HepG2 (cell line): ENCODE measurements around the gene TRIM9. TPM values are rescaled to one million over a fixed set of nuclear protein-coding genes. Genes with fewer than 3 reads are reported as not detected.

Experiments
- ATAC-seq: fragments of 200-7000 bp; cut with Tn5 transposase; 3 replicates; pipeline ENCODE4 v1.9.1; 2020; ENCODE audit warnings: mild to moderate bottlenecking, moderate library complexity
- BruUV-seq: library from RNA; stranded (reverse); fragments of 400-500 nt; replicated peaks from 2 replicates; lab custom pipeline; 2021; lab: Mats Ljungman, UMichigan
- CTCF ChIA-PET: fragments of 300-600 bp; formaldehyde crosslinking; extraction: SDS; loops from one replicate; lab custom pipeline; 2021; ENCODE audit warnings: low total read pairs, inconsistent platforms, low intra/inter-chr PET ratio; lab: Yijun Ruan, JAX
- POLR2A ChIA-PET: fragments of 350-600 bp; sonication (Branson Sonifier 250); formaldehyde crosslinking; loops from one replicate; lab custom pipeline; 2020; ENCODE audit warnings: antibody characterized with exemption, inconsistent platforms; lab: Yijun Ruan, JAX
- DNase-seq: peaks from one replicate; pipeline ENCODE4 v3.0.0-alpha.2; 2015; ENCODE audit warnings: low spot score
- FAIRE-seq: peaks from 3 replicates; lab custom pipeline; 2011; peaks lifted over from hg19 to GRCh38; lab: Jason Lieb, UNC
- H2AFZ ChIP-seq: one replicate; pipeline ENCODE4 v1.6.1; 2011; ENCODE audit warnings: low read length, inconsistent platforms
- H3K27ac ChIP-seq: fragments of 300-600 bp; 3 replicates; pipeline ENCODE4 v1.8.0; 2011; ENCODE audit warnings: mixed run types, mild to moderate bottlenecking, mixed read lengths, low read length, inconsistent platforms; ENCODE audit not compliant: insufficient read depth; ENCODE audit errors: extremely low read length
- H3K27me3 ChIP-seq, 2 experiments: fragments of 200-600 bp in 1 of 2; 2 replicates in 1 of 2; 3 replicates in 1 of 2; pipeline versions ENCODE4 v1.6.0 to v1.8.0; 2011; ENCODE audit warnings: low read length in 2 of 2, mild to moderate bottlenecking in 2 of 2, moderate library complexity in 2 of 2, inconsistent platforms in 1 of 2; ENCODE audit not compliant: insufficient read depth in 2 of 2, control insufficient read depth in 1 of 2
- H3K36me3 ChIP-seq, 2 experiments: fragments of 200-600 bp in 1 of 2; replicated peaks in 1 of 2; 2 replicates in 1 of 2; 3 replicates in 1 of 2; pipeline versions ENCODE4 v1.5.1 to v1.8.0; 2011; ENCODE audit warnings: low read length in 2 of 2, inconsistent platforms in 1 of 2; ENCODE audit not compliant: insufficient read depth in 2 of 2, control insufficient read depth in 1 of 2
- H3K4me1 ChIP-seq: 2 replicates; pipeline ENCODE4 v1.5.1; 2012; ENCODE audit warnings: low read length, inconsistent platforms; ENCODE audit not compliant: insufficient read depth
- H3K4me2 ChIP-seq: 2 replicates; pipeline ENCODE4 v1.6.0; 2011; ENCODE audit warnings: low read depth, low read length, inconsistent platforms
- H3K4me3 ChIP-seq, 3 experiments: fragments of 200-600 bp in 1 of 3; sonication (generic), shearing (Covaris generic) in 1 of 3; replicated peaks in 1 of 3; 2 replicates each; pipeline ENCODE4 v1.5.1; 2011 to 2016; ENCODE audit warnings: low read length in 3 of 3, inconsistent platforms in 2 of 3, low read depth in 2 of 3, mild to moderate bottlenecking in 2 of 3, control low read depth in 1 of 3, mixed read lengths in 1 of 3; ENCODE audit not compliant: insufficient read depth in 1 of 3
- H3K79me2 ChIP-seq: one replicate; pipeline ENCODE4 v1.6.1; 2011; ENCODE audit warnings: low read length, inconsistent platforms; ENCODE audit not compliant: insufficient read depth
- H3K9ac ChIP-seq: 2 replicates; pipeline ENCODE4 v1.6.0; 2011; ENCODE audit warnings: mild to moderate bottlenecking, low read depth, low read length, inconsistent platforms; ENCODE audit not compliant: insufficient read depth
- H3K9me3 ChIP-seq: 2 replicates; pipeline ENCODE4 v1.5.1; 2012; ENCODE audit warnings: mild to moderate bottlenecking, low read length
- H4K20me1 ChIP-seq: 2 replicates; pipeline ENCODE4 v1.6.0; 2011; ENCODE audit warnings: inconsistent platforms, mild to moderate bottlenecking, low read length, moderate library complexity; ENCODE audit not compliant: insufficient read depth
- CEBPG ChIP-seq: IDR thresholded peaks from 2 replicates; pipeline ENCODE4 v1.6.1; 2016
- FOXK1 ChIP-seq: sonication (generic); formaldehyde crosslinking; IDR thresholded peaks from 2 replicates; pipeline ENCODE4 v1.4.0; 2020; ENCODE audit warnings: low read depth, missing genetic modification reagents, borderline replicate concordance
- HIC2 ChIP-seq: sonication (generic); formaldehyde crosslinking; IDR thresholded peaks from 2 replicates; pipeline ENCODE4 v1.9.0; 2022; ENCODE audit warnings: low read depth, missing genetic modification reagents
- MLXIP ChIP-seq: sonication (generic); formaldehyde crosslinking; IDR thresholded peaks from 2 replicates; pipeline ENCODE4 v1.9.0; 2021; ENCODE audit warnings: missing genetic modification reagents, borderline replicate concordance
- NFKB2 ChIP-seq: sonication (generic); formaldehyde crosslinking; IDR thresholded peaks from 2 replicates; pipeline ENCODE4 v1.4.0; 2020; ENCODE audit warnings: missing genetic modification reagents, borderline replicate concordance
- PHF21A ChIP-seq: sonication (generic); formaldehyde crosslinking; IDR thresholded peaks from 2 replicates; pipeline ENCODE4 v1.5.0; 2020; ENCODE audit warnings: mild to moderate bottlenecking, missing genetic modification reagents
- SMARCC2 ChIP-seq: fragments of 450-650 bp; IDR thresholded peaks from 2 replicates; pipeline ENCODE4 v1.6.1; 2017; ENCODE audit warnings: antibody characterized with exemption, mild to moderate bottlenecking
- TBL1XR1 ChIP-seq: fragments of 150-350 bp; IDR thresholded peaks from 2 replicates; pipeline ENCODE4 v1.6.1; 2014; ENCODE audit warnings: borderline replicate concordance, low read length; ENCODE audit not compliant: partially characterized antibody
- TCF12 ChIP-seq, 2 experiments: fragments of 450-650 bp in 1 of 2; sonication (generic) in 1 of 2; formaldehyde crosslinking in 1 of 2; IDR thresholded peaks; 2 replicates each; pipeline versions ENCODE4 v1.6.1 to v1.8.0; 2017 to 2022; ENCODE audit warnings: antibody characterized with exemption in 1 of 2, mild to moderate bottlenecking in 1 of 2, missing genetic modification reagents in 1 of 2, moderate library complexity in 1 of 2
- ZBTB2 ChIP-seq: sonication (generic); formaldehyde crosslinking; IDR thresholded peaks from 2 replicates; pipeline ENCODE4 v1.8.0; 2022; ENCODE audit warnings: low read depth, missing genetic modification reagents
- ZNF550 ChIP-seq: sonication (generic); formaldehyde crosslinking; IDR thresholded peaks from 2 replicates; pipeline ENCODE4 v1.4.0; 2020; ENCODE audit warnings: mild to moderate bottlenecking, missing genetic modification reagents, borderline replicate concordance
- ZNF850 ChIP-seq: sonication (generic); formaldehyde crosslinking; conservative IDR thresholded peaks from 2 replicates; pipeline ENCODE4 v1.9.0; 2021; ENCODE audit warnings: mild to moderate bottlenecking, missing genetic modification reagents
- ZNF883 ChIP-seq: sonication (generic); formaldehyde crosslinking; IDR thresholded peaks from 2 replicates; pipeline ENCODE4 v1.5.1; 2020; ENCODE audit warnings: mild to moderate bottlenecking, missing genetic modification reagents; ENCODE audit errors: not compliant biosample characterization
- WGBS: methylation state at CpG from one replicate; pipeline ENCODE4 v1.1.6; 2017; ENCODE audit warnings: low lambda C conversion rate; 5-methylcytosine and 5-hydroxymethylcytosine counted together
- in situ Hi-C: cut with HindIII; loops from 2 replicates; pipeline ENCODE4 v1.10.0; 2017; ENCODE audit warnings: low pct_unique_long_range_greater_than_20kb; ENCODE audit not compliant: extremely low pct_ligation_motif_present
- intact Hi-C: fragments of 100-400 bp; cut with micrococcal nuclease; formaldehyde crosslinking; loops from one replicate; pipeline ENCODE4 v1.10.0; 2022; ENCODE audit not compliant: unreplicated experiment
- polyA plus RNA-seq, 8 experiments: library from polyadenylated mRNA; depleted of rRNA in 3 of 8; stranded (reverse) in 7 of 8; unstranded in 1 of 8; fragments of >200 nt; fragmentation: Illumina TruSeq in 4 of 8; extraction: Trizol in 4 of 8; gene quantifications; 2 replicates each; pipeline versions ENCODE4 v1.2.1 to v1.2.3, GENCODE V29; 2011 to 2016; ENCODE audit warnings: low read depth in 4 of 8, missing spikeins in 1 of 8, mixed read lengths in 1 of 8; ENCODE audit not compliant: insufficient read depth in 1 of 8
- total RNA-seq, 5 experiments: library from RNA; depleted of rRNA; stranded (reverse); fragments of >200 nt; fragmentation: Illumina TruSeq; extraction: Trizol; gene quantifications; 2 replicates each; pipeline ENCODE4 v1.2.3, GENCODE V29; 2016; ENCODE audit warnings: low read depth in 1 of 5

Gene TRIM9
- total and polyA plus RNA-seq, 2 of the 13 experiments (the other 11 are each of a cell fraction or from before 2014, with no cell fraction given) = 0.04 to 0.07 TPM

GRCh38 chr14:51124029-51124428, 29.1 kb upstream of the TRIM9 start:
- no TSS peak for BruUV-seq
- no peaks in the 10 kb centered on the region; a peak in 2 of 5 replicates for H3K27me3 ChIP-seq
- CTCF ChIA-PET = no interaction called here
- ATAC-seq (no peak), DNase-seq (no peak), FAIRE-seq (no peak)
- TF ChIP-seq HIC2 = no peak
- TF ChIP-seq PHF21A = no peak
- no peak overlapping the region for H3K4me2 ChIP-seq
- H3K79me2 ChIP-seq = no peaks in the 10 kb centered on the region
- in situ Hi-C loops (no loop called here), intact Hi-C loops (no loop called here)
- H3K4me1 ChIP-seq = no peaks in the 10 kb centered on the region
- H3K27ac ChIP-seq = no peak overlapping the region
- POLR2A ChIA-PET = no interaction called here
- no peak overlapping the region for H2AFZ ChIP-seq
- no peaks in the 10 kb centered on the region for H3K36me3 ChIP-seq
- 78% methylated on average over 5 of the region's 5 CpGs for WGBS
- no peaks in the 10 kb centered on the region for H3K9me3 ChIP-seq
- H3K9ac ChIP-seq = no peak overlapping the region
- no peaks in the 10 kb centered on the region for H4K20me1 ChIP-seq
- no peak overlapping the region for H3K4me3 ChIP-seq

- no peak overlapping the region for H3K9ac ChIP-seq
- no peak overlapping the region for H3K27ac ChIP-seq
- no peaks in the 10 kb centered on the region for H3K4me1 ChIP-seq
- no peak overlapping the region for H3K4me3 ChIP-seq
- H3K79me2 ChIP-seq = no peaks in the 10 kb centered on the region
- POLR2A ChIA-PET = no interaction called here
- FAIRE-seq (no peak), ATAC-seq (no peak), DNase-seq (no peak)
- H2AFZ ChIP-seq = no peak overlapping the region
- BruUV-seq = no TSS peak
- H4K20me1 ChIP-seq = no peaks in the 10 kb centered on the region
- in situ Hi-C loops (no loop called here), intact Hi-C loops (no loop called here)
- H3K4me2 ChIP-seq = no peak overlapping the region
- WGBS = 3% methylated on average over 3 of the region's 3 CpGs
- CTCF ChIA-PET = no interaction called here
- no peaks in the 10 kb centered on the region for H3K9me3 ChIP-seq
- no peaks in the 10 kb centered on the region for H3K36me3 ChIP-seq
- H3K27me3 ChIP-seq = no peaks in the 10 kb centered on the region; a peak in 1 of 5 replicates
- TF ChIP-seq FOXK1 (no peak), CEBPG (no peak), TCF12 (IDR thresholded peaks at IDR 0.05) (no peak), TCF12 (CRISPR knock-in tag; IDR thresholded peaks at IDR 0.05) (no peak), MLXIP (CRISPR knock-in tag) (no peak), NFKB2 (no peak), ZNF883 (CRISPR knock-in tag) (no peak), TBL1XR1 (no peak), ZBTB2 (CRISPR knock-in tag) (no peak), ZNF550 (CRISPR knock-in tag) (no peak), ZNF850 (no peak), SMARCC2 (no peak)
These were observed 26.2 kb upstream of the TRIM9 start for GRCh38 chr14:51121096-51121495.
